DOHH2 (cell line): ENCODE measurements around the gene ZNF575.

ENCODE experiments used
- H3F3A ChIP-seq: fragments of 200-600 bp; sonication (generic), shearing (Covaris generic); 2 replicates; pipeline ENCODE4 v1.6.0; 2016; ENCODE audit warnings: antibody characterized with exemption, mild to moderate bottlenecking; ENCODE audit not compliant: control insufficient read depth, insufficient read depth
- H3K27ac ChIP-seq: fragments of 200-600 bp; sonication (generic); 2 replicates; pipeline ENCODE4 v1.5.1; 2014; ENCODE audit warnings: low read depth, mild to moderate bottlenecking, low read length, moderate library complexity
- H3K27me3 ChIP-seq: fragments of 200-600 bp; sonication (generic); 2 replicates; pipeline ENCODE4 v1.6.1; 2014; ENCODE audit warnings: mild to moderate bottlenecking, low read length, mixed read lengths; ENCODE audit not compliant: control insufficient read depth
- H3K36me3 ChIP-seq: fragments of 200-600 bp; sonication (generic); 2 replicates; pipeline ENCODE4 v1.6.1; 2014; ENCODE audit warnings: mild to moderate bottlenecking, low read length, moderate library complexity, mixed read lengths; ENCODE audit not compliant: control insufficient read depth
- H3K4me1 ChIP-seq: fragments of 200-600 bp; sonication (generic); 2 replicates; pipeline ENCODE4 v1.6.1; 2014; ENCODE audit warnings: mild to moderate bottlenecking, low read length, mixed read lengths; ENCODE audit not compliant: control insufficient read depth
- H3K4me2 ChIP-seq: fragments of 200-600 bp; sonication (generic); 2 replicates; pipeline ENCODE4 v1.6.0; 2014; ENCODE audit warnings: mild to moderate bottlenecking, low read length, moderate library complexity
- H3K4me3 ChIP-seq: fragments of 200-600 bp; sonication (generic); 2 replicates; pipeline ENCODE4 v1.5.1; 2014; ENCODE audit warnings: mild to moderate bottlenecking, low read length, mixed read lengths
- H3K79me2 ChIP-seq: fragments of 200-600 bp; sonication (generic); 2 replicates; pipeline ENCODE4 v1.6.1; 2014; ENCODE audit warnings: mild to moderate bottlenecking, low read length, mixed read lengths; ENCODE audit not compliant: control insufficient read depth
- H3K9me2 ChIP-seq: fragments of 200-600 bp; sonication (generic); replicated peaks from 2 replicates; pipeline ENCODE4 v1.6.1; 2014; ENCODE audit warnings: mild to moderate bottlenecking, low read length, mixed read lengths; ENCODE audit not compliant: control insufficient read depth
- H3K9me3 ChIP-seq: fragments of 200-600 bp; sonication (generic); 2 replicates; pipeline ENCODE4 v1.6.1; 2014; ENCODE audit warnings: antibody characterized with exemption, low read length, mixed read lengths; ENCODE audit not compliant: control insufficient read depth, insufficient read depth
- H4K20me1 ChIP-seq: fragments of 200-600 bp; sonication (generic); 2 replicates; pipeline ENCODE4 v1.6.0; 2014; ENCODE audit warnings: low read depth, mild to moderate bottlenecking, antibody characterized with exemption, low read length, moderate library complexity; ENCODE audit not compliant: control insufficient read depth, insufficient read depth
- CTCF ChIP-seq: fragments of 200-600 bp; sonication (generic); IDR thresholded peaks from one replicate; pipeline ENCODE4 v1.5.1; 2014; ENCODE audit warnings: antibody characterized with exemption, mild to moderate bottlenecking, low read depth, low read length; ENCODE audit not compliant: poor library complexity, severe bottlenecking
- EZH2phosphoT487 ChIP-seq: fragments of 200-600 bp; sonication (generic); IDR thresholded peaks from 2 replicates; pipeline ENCODE4 v1.6.1; 2017; ENCODE audit warnings: borderline replicate concordance, mild to moderate bottlenecking, antibody characterized with exemption, low read length, moderate library complexity, mixed read lengths

ZNF575 gene

GRCh38 chr19:43560687-43561086 lies 27.7 kb downstream of the ZNF575 start:
- H3F3A ChIP-seq, result no peaks in the 10 kb centered on the region; the same call in 1 of the 2 replicates
- H3K27me3 ChIP-seq, result no peaks in the 10 kb centered on the region
- H3K4me1 ChIP-seq, result peaks cover 24% of the 10 kb centered on the region
- H4K20me1 ChIP-seq, result no peaks in the 10 kb centered on the region
- H3K9me2 ChIP-seq, result no peaks in the 10 kb centered on the region
- no peaks in the 10 kb centered on the region for H3K9me3 ChIP-seq
- H3K36me3 ChIP-seq, result peaks cover 37% of the 10 kb centered on the region
- H3K4me3 ChIP-seq, result no peak overlapping the region
- TF ChIP-seq EZH2phosphoT487 (no peak), CTCF (peak; percentile 12)
- H3K4me2 ChIP-seq, result no peak overlapping the region
- peaks cover 10% of the 10 kb centered on the region for H3K79me2 ChIP-seq
- no peak overlapping the region for H3K27ac ChIP-seq

GRCh38 chr19:43561139-43561970 lies 28.4 kb downstream of the ZNF575 start:
- H3K36me3 ChIP-seq, result peaks cover 34% of the 10 kb centered on the region
- peaks cover 10% of the 10 kb centered on the region for H3K79me2 ChIP-seq
- H3K9me2 ChIP-seq, result no peaks in the 10 kb centered on the region
- H3F3A ChIP-seq, result no peaks in the 10 kb centered on the region; the same call in 1 of the 2 replicates
- no peak for TF ChIP-seq CTCF
- no peak for TF ChIP-seq EZH2phosphoT487
- H3K9me3 ChIP-seq, result no peaks in the 10 kb centered on the region
- H3K27ac ChIP-seq, result no peak overlapping the region
- no peak overlapping the region for H3K4me3 ChIP-seq
- peaks cover 24% of the 10 kb centered on the region for H3K4me1 ChIP-seq
- H3K4me2 ChIP-seq, result no peak overlapping the region
- no peaks in the 10 kb centered on the region for H4K20me1 ChIP-seq
- no peaks in the 10 kb centered on the region for H3K27me3 ChIP-seq

- Histone ChIP-seq H3K4me3 (no peak overlapping the region), H3K9me3 (no peaks in the 10 kb centered on the region), H3K4me2 (peak overlapping the region; percentile 36), H3F3A (no peaks in the 10 kb centered on the region; the same call in 1 of the 2 replicates), H4K20me1 (no peaks in the 10 kb centered on the region), H3K9me2 (no peaks in the 10 kb centered on the region), H3K36me3 (peaks cover 34% of the 10 kb centered on the region), H3K79me2 (peaks cover 10% of the 10 kb centered on the region), H3K27ac (peak overlapping the region; percentile 41), H3K4me1 (peaks cover 24% of the 10 kb centered on the region), H3K27me3 (no peaks in the 10 kb centered on the region)
- no peak for TF ChIP-seq CTCF
- TF ChIP-seq EZH2phosphoT487, result no peak
Measured at GRCh38 chr19:43562226-43562697, 29.3 kb downstream of the ZNF575 start.
